Trophoblast cell (in vitro differentiated cells and primary cell): Measurements from ENCODE around the gene C2orf68.

Source experiments
- DNase-seq, 2 donors: peaks; one replicate each; pipeline ENCODE4 v3.0.0-alpha.2; 2016
- H2AFZ ChIP-seq: 2 replicates; pipeline ENCODE4 v1.6.1; 2013; ENCODE audit warnings: low read length, moderate library complexity, mild to moderate bottlenecking; ENCODE audit not compliant: insufficient read depth, poor library complexity
- H2AK5ac ChIP-seq: 2 replicates; pipeline ENCODE4 v1.6.1; 2013; ENCODE audit warnings: mild to moderate bottlenecking, low read length
- H2BK120ac ChIP-seq: 2 replicates; pipeline ENCODE4 v1.6.1; 2013; ENCODE audit warnings: low read length, mild to moderate bottlenecking, moderate library complexity; ENCODE audit not compliant: insufficient read depth, poor library complexity
- H2BK12ac ChIP-seq: 2 replicates; pipeline ENCODE4 v1.6.1; 2013; ENCODE audit warnings: mild to moderate bottlenecking, low read length, moderate library complexity
- H2BK5ac ChIP-seq: 2 replicates; pipeline ENCODE4 v1.6.1; 2013; ENCODE audit warnings: low read length, low read depth, moderate library complexity, mild to moderate bottlenecking; ENCODE audit not compliant: poor library complexity
- H3K14ac ChIP-seq: 2 replicates; pipeline ENCODE4 v1.6.1; 2013; ENCODE audit warnings: mild to moderate bottlenecking, low read length
- H3K18ac ChIP-seq: 2 replicates; pipeline ENCODE4 v1.6.1; 2013; ENCODE audit warnings: mild to moderate bottlenecking, low read length
- H3K23ac ChIP-seq: 2 replicates; pipeline ENCODE4 v1.6.1; 2013; ENCODE audit warnings: low read length
- H3K27ac ChIP-seq: 2 replicates; pipeline ENCODE4 v1.5.1; 2013; ENCODE audit warnings: low read depth, mild to moderate bottlenecking, inconsistent platforms, low read length, moderate library complexity
- H3K27me3 ChIP-seq: 2 replicates; pipeline ENCODE4 v1.6.1; 2013; ENCODE audit warnings: inconsistent platforms, mild to moderate bottlenecking, low read length, moderate library complexity; ENCODE audit not compliant: insufficient read depth
- H3K36me3 ChIP-seq, 2 experiments: 1 replicate in 1 of 2; 2 replicates in 1 of 2; pipeline ENCODE4 v1.6.1; 2013; ENCODE audit warnings: low read length in 2 of 2, mild to moderate bottlenecking in 2 of 2, moderate library complexity in 1 of 2; ENCODE audit not compliant: insufficient read depth in 2 of 2, control insufficient read depth in 1 of 2
- H3K4ac ChIP-seq: 2 replicates; pipeline ENCODE4 v1.6.1; 2013; ENCODE audit warnings: low read depth, mild to moderate bottlenecking, low read length, moderate library complexity
- H3K4me1 ChIP-seq, 2 experiments: 1 replicate in 1 of 2; 2 replicates in 1 of 2; pipeline ENCODE4 v1.6.1; 2013; ENCODE audit warnings: low read length in 2 of 2, mild to moderate bottlenecking in 2 of 2, moderate library complexity in 1 of 2; ENCODE audit not compliant: insufficient read depth in 2 of 2, control insufficient read depth in 1 of 2
- H3K4me2 ChIP-seq: 2 replicates; pipeline ENCODE4 v1.6.1; 2013; ENCODE audit warnings: inconsistent platforms, mild to moderate bottlenecking, low read length, moderate library complexity
- H3K4me3 ChIP-seq: 2 replicates; pipeline ENCODE4 v1.5.1; 2013; ENCODE audit warnings: mild to moderate bottlenecking, low read depth, low read length, inconsistent platforms
- H3K79me1 ChIP-seq: one replicate; pipeline ENCODE4 v1.6.1; 2013; ENCODE audit warnings: low read length
- H3K79me2 ChIP-seq: 2 replicates; pipeline ENCODE4 v1.6.1; 2013; ENCODE audit warnings: low read length, mild to moderate bottlenecking; ENCODE audit not compliant: control insufficient read depth, insufficient read depth, poor library complexity
- H3K9ac ChIP-seq: 2 replicates; pipeline ENCODE4 v1.6.1; 2013; ENCODE audit warnings: mild to moderate bottlenecking, low read length
- H3K9me3 ChIP-seq: 2 replicates; pipeline ENCODE4 v1.6.1; 2013; ENCODE audit warnings: low read depth, mild to moderate bottlenecking, control low read depth, inconsistent platforms, low read length; ENCODE audit not compliant: insufficient read depth
- H4K12ac ChIP-seq: 2 replicates; pipeline ENCODE4 v1.6.1; 2013; ENCODE audit warnings: low read depth, mild to moderate bottlenecking, low read length, moderate library complexity
- H4K8ac ChIP-seq: 2 replicates; pipeline ENCODE4 v1.6.1; 2013; ENCODE audit warnings: low read depth, mild to moderate bottlenecking, low read length, moderate library complexity
- H4K91ac ChIP-seq: one replicate; pipeline ENCODE4 v1.6.1; 2013; ENCODE audit warnings: low read depth, mild to moderate bottlenecking, low read length, moderate library complexity
- WGBS: extraction: QIAGEN DNeasy Blood & Tissue Kit; methylation state at CpG from one replicate; pipeline ENCODE4 v1.1.7; 2013; ENCODE audit warnings: missing lambda C conversion rate; ENCODE audit not compliant: insufficient read length, insufficient coverage; ENCODE audit errors: extremely low coverage; 5-methylcytosine and 5-hydroxymethylcytosine counted together

The C2orf68 gene

GRCh38 chr2:85591563-85591962, 20.3 kb downstream of the C2orf68 start:
- H3K4me2 ChIP-seq, result no peak overlapping the region

DNA sequence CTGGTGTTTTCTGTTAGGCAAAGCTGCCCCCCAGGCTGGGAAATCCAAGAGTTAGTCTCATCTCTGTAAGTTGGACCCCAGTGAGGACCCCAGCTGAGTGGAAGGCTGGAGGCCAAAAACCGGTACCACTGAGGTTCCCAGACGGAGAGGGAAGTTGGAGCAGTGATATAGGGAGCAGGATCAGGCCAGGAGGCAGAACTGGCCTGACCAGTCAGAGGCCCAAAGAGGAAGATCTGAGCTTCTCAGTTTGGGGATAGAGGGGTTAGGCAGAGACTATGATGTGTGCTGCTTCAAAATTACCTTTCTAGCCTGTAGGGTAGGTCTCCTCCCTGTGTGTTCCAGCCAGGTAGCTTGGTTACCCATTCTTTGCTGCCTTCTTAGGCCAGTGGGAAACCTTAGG, 20.9 kb downstream of the C2orf68 start:
- Histone ChIP-seq H3K4ac (no peak overlapping the region), H2BK120ac (no peak overlapping the region), H3K14ac (no peak overlapping the region), H3K4me3 (no peak overlapping the region), H3K23ac (no peak overlapping the region), H3K36me3 (no peaks in the 10 kb centered on the region), H4K8ac (no peak overlapping the region), H3K18ac (no peak overlapping the region), H3K4me1 (peaks cover 10 to 17% of the 10 kb centered on the region in 2 experiments), H3K4me2 (no peak overlapping the region), H2BK12ac (no peak overlapping the region), H3K9me3 (no peaks in the 10 kb centered on the region), H4K91ac (no peak overlapping the region), H2AFZ (no peak overlapping the region), H2AK5ac (no peak overlapping the region), H3K79me1 (peaks cover 7% of the 10 kb centered on the region), H3K27ac (no peak overlapping the region), H4K12ac (no peak overlapping the region), H3K79me2 (peaks cover 4% of the 10 kb centered on the region), H2BK5ac (no peak overlapping the region), H3K27me3 (no peaks in the 10 kb centered on the region), H3K9ac (no peak overlapping the region)
- no CpG with 5 or more reads among the region's 2 CpGs for WGBS
- no peak for DNase-seq

More at GRCh38 chr2:85591563-85591962, 20.3 kb downstream of the C2orf68 start:
- Histone ChIP-seq H4K12ac (no peak overlapping the region), H2BK5ac (no peak overlapping the region), H3K9ac (no peak overlapping the region), H3K23ac (no peak overlapping the region), H4K91ac (no peak overlapping the region), H2BK120ac (no peak overlapping the region), H3K79me1 (peaks cover 7% of the 10 kb centered on the region), H3K4me1 (peaks cover 12 to 19% of the 10 kb centered on the region in 2 experiments), H3K27me3 (no peaks in the 10 kb centered on the region), H2BK12ac (no peak overlapping the region), H2AFZ (no peak overlapping the region), H3K4me3 (no peak overlapping the region), H3K14ac (no peak overlapping the region), H4K8ac (no peak overlapping the region), H2AK5ac (no peak overlapping the region), H3K27ac (no peak overlapping the region), H3K36me3 (peaks cover under 1 to 2% of the 10 kb centered on the region in 2 experiments), H3K18ac (no peak overlapping the region), H3K79me2 (peaks cover 5% of the 10 kb centered on the region), H3K9me3 (no peaks in the 10 kb centered on the region), H3K4ac (no peak overlapping the region)
- DNase-seq, result no peak
- no CpG with 5 or more reads among the region's 12 CpGs for WGBS

- Histone ChIP-seq H3K4me3 (no peak overlapping the region), H2BK120ac (no peak overlapping the region), H4K8ac (no peak overlapping the region), H3K36me3 (no peaks in the 10 kb centered on the region), H2AFZ (no peak overlapping the region), H3K4ac (no peak overlapping the region), H3K27me3 (no peaks in the 10 kb centered on the region), H2AK5ac (no peak overlapping the region), H2BK12ac (no peak overlapping the region), H3K9me3 (no peaks in the 10 kb centered on the region), H3K18ac (no peak overlapping the region), H4K91ac (no peak overlapping the region), H3K23ac (no peak overlapping the region), H3K79me1 (peaks cover 7% of the 10 kb centered on the region), H3K79me2 (no peaks in the 10 kb centered on the region), H3K27ac (no peak overlapping the region), H2BK5ac (no peak overlapping the region), H3K14ac (no peak overlapping the region), H3K4me1 (peaks cover 14 to 21% of the 10 kb centered on the region in 2 experiments), H3K4me2 (no peak overlapping the region), H3K9ac (no peak overlapping the region), H4K12ac (no peak overlapping the region)
- WGBS, result no CpG with 5 or more reads among the region's 7 CpGs
- DNase-seq, result no peak
These were observed 21.7 kb downstream of the C2orf68 start for GRCh38 chr2:85589982-85590791.

DNA sequence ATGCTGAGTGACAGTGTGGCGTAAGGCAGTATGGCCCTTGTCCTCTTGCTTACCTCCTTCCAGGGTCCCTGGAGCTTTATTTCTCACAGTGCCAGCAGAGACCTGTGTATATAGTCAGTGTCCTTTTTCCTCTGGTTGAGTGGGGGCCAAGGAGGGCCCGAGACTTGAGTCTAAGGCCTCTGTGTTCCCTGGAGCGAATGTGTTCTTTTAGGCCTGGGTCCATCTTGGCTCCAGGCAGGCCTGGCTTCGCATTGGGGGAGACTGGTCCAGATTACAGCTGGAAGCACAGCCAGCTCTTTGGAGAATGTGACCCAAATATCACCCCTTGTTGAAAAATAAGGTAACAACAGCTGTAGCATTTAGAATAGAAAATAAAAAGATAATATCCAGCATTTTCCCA, 22.7 kb downstream of the C2orf68 start:
- DNase-seq, result no peak
- no peak overlapping the region for H4K8ac ChIP-seq
- no peaks in the 10 kb centered on the region for H3K79me2 ChIP-seq
- H3K27me3 ChIP-seq, result no peaks in the 10 kb centered on the region
- H2AFZ ChIP-seq, result no peak overlapping the region
- H3K4me2 ChIP-seq, result no peak overlapping the region
- no peak overlapping the region for H2BK5ac ChIP-seq
- H3K79me1 ChIP-seq, result peaks cover 4% of the 10 kb centered on the region
- no peaks in the 10 kb centered on the region for H3K9me3 ChIP-seq
- no peak overlapping the region for H3K23ac ChIP-seq
- WGBS, result no CpG with 5 or more reads among the region's 4 CpGs
- no peak overlapping the region for H3K9ac ChIP-seq
- peaks cover 23 to 31% of the 10 kb centered on the region in 2 experiments for H3K4me1 ChIP-seq
- H3K27ac ChIP-seq, result no peak overlapping the region
- no peak overlapping the region for H3K4ac ChIP-seq
- H3K18ac ChIP-seq, result no peak overlapping the region
- no peak overlapping the region for H4K91ac ChIP-seq
- no peak overlapping the region for H2AK5ac ChIP-seq
- H3K4me3 ChIP-seq, result no peak overlapping the region
- H2BK120ac ChIP-seq, result no peak overlapping the region
- H3K14ac ChIP-seq, result no peak overlapping the region
- no peak overlapping the region for H2BK12ac ChIP-seq
- H3K36me3 ChIP-seq, result no peaks in the 10 kb centered on the region
- no peak overlapping the region for H4K12ac ChIP-seq
